Lower leg skin (tissue), 3 donors: ENCODE results near the gene COL17A1.

Experiments used
- POLR2A ChIP-seq, 2 donors: fragments of 450-650 bp; IDR thresholded peaks; one replicate each; pipeline ENCODE4 v1.6.1; 2016 to 2017; ENCODE audit warnings: antibody characterized with exemption in 2 of 2, mild to moderate bottlenecking in 1 of 2, moderate library complexity in 1 of 2
- TF ChIP-seq, protein P1 (sequence below), 3 donors: fragments of 450-650 bp; IDR thresholded peaks; one replicate each; pipeline ENCODE4 v1.5.1; 2016; ENCODE audit warnings: antibody characterized with exemption in 3 of 3, mild to moderate bottlenecking in 3 of 3, moderate library complexity in 2 of 3

DNA sequence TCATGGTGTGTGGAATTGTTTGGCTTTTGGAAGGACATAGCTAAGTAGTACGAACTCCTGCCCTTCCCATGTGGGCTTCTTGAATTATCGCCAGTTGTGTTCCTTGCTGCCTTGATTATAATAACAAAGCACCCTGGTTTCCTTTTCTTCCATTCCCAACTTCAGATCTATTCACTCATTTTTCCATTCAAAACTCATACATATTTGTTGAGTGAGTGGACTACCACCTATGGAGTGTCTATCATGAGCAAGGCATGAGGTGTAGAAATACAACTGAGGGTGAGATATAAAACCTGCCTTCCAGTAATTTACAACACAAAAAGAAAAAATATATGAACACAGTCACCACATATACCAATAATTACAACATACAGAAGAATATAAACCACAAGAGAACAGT lies 4.9 kb upstream of the COL17A1 start:
- TF ChIP-seq, protein P1, sequence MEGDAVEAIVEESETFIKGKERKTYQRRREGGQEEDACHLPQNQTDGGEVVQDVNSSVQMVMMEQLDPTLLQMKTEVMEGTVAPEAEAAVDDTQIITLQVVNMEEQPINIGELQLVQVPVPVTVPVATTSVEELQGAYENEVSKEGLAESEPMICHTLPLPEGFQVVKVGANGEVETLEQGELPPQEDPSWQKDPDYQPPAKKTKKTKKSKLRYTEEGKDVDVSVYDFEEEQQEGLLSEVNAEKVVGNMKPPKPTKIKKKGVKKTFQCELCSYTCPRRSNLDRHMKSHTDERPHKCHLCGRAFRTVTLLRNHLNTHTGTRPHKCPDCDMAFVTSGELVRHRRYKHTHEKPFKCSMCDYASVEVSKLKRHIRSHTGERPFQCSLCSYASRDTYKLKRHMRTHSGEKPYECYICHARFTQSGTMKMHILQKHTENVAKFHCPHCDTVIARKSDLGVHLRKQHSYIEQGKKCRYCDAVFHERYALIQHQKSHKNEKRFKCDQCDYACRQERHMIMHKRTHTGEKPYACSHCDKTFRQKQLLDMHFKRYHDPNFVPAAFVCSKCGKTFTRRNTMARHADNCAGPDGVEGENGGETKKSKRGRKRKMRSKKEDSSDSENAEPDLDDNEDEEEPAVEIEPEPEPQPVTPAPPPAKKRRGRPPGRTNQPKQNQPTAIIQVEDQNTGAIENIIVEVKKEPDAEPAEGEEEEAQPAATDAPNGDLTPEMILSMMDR (IDR thresholded peaks at IDR 0.05): no peak
- TF ChIP-seq POLR2A (IDR thresholded peaks at IDR 0.05): no peak
